Chondrocyte (in vitro differentiated cells): Measurements from ENCODE around the gene YPEL4. TPM values are rescaled to one million over a fixed set of nuclear protein-coding genes. Genes with fewer than 3 reads are reported as not detected.

Experiments
- DNase-seq: peaks from one replicate; pipeline ENCODE4 v3.0.0; 2021; ENCODE audit warnings: mixed read lengths, low spot score
- H3K27ac Mint-ChIP-seq: one replicate; pipeline ENCODE4 v1.8.0; 2021; ENCODE audit warnings: mild to moderate bottlenecking, moderate library complexity, mixed read lengths; ENCODE audit not compliant: unreplicated experiment
- H3K27me3 Mint-ChIP-seq: 2 replicates; pipeline ENCODE4 v1.8.0; 2021; ENCODE audit warnings: low read depth, mixed read lengths
- H3K36me3 Mint-ChIP-seq: 2 replicates; pipeline ENCODE4 v1.8.0; 2021; ENCODE audit warnings: low read depth, mixed read lengths
- H3K4me1 Mint-ChIP-seq: 2 replicates; pipeline ENCODE4 v1.8.0; 2021; ENCODE audit warnings: low read depth, mild to moderate bottlenecking, mixed read lengths
- H3K4me3 Mint-ChIP-seq: one replicate; pipeline ENCODE4 v1.8.0; 2021; ENCODE audit warnings: mild to moderate bottlenecking, moderate library complexity, mixed read lengths; ENCODE audit not compliant: unreplicated experiment
- H3K9me3 Mint-ChIP-seq: 2 replicates; pipeline ENCODE4 v1.8.0; 2021; ENCODE audit warnings: low read depth, mixed read lengths
- CTCF ChIP-seq: fragments of 200-600 bp; sonication (generic); IDR thresholded peaks from 2 replicates; pipeline ENCODE4 v1.5.0; 2021; ENCODE audit warnings: antibody characterized with exemption, mild to moderate bottlenecking, moderate library complexity
- total RNA-seq: library from RNA; stranded (reverse); gene quantifications from 3 replicates; pipeline ENCODE4 v1.2.1, GENCODE V29; 2021

Gene YPEL4
- total RNA-seq, 1 donor from 2014 or later = not detected

- peak; percentile 97 for DNase-seq
- TF ChIP-seq CTCF = no peak
- H3K4me1 Mint-ChIP-seq = peaks cover 24% of the 10 kb centered on the region
- no peaks in the 10 kb centered on the region for H3K27me3 Mint-ChIP-seq
- H3K27ac Mint-ChIP-seq = peak overlapping the region; percentile 100
- no peaks in the 10 kb centered on the region for H3K9me3 Mint-ChIP-seq
- H3K36me3 Mint-ChIP-seq = peaks cover 2% of the 10 kb centered on the region
- H3K4me3 Mint-ChIP-seq = peak overlapping the region; percentile 87
These were observed 17.5 kb upstream of the YPEL4 start for GRCh38 chr11:57667117-57667735.

- Mint-ChIP-seq H3K9me3 (no peaks in the 10 kb centered on the region), H3K27me3 (no peaks in the 10 kb centered on the region), H3K27ac (no peak overlapping the region), H3K4me1 (peaks cover 10% of the 10 kb centered on the region), H3K36me3 (peaks cover 17% of the 10 kb centered on the region), H3K4me3 (no peak overlapping the region)
- DNase-seq = no peak
- TF ChIP-seq CTCF = no peak
These were observed 14.3 kb upstream of the YPEL4 start for GRCh38 chr11:57663975-57664374.

- no peak for DNase-seq
- no peaks in the 10 kb centered on the region for H3K9me3 Mint-ChIP-seq
- peak; percentile 33 for TF ChIP-seq CTCF
- H3K36me3 Mint-ChIP-seq = peaks cover 17% of the 10 kb centered on the region
- no peaks in the 10 kb centered on the region for H3K27me3 Mint-ChIP-seq
- H3K27ac Mint-ChIP-seq = no peak overlapping the region
- no peak overlapping the region for H3K4me3 Mint-ChIP-seq
- H3K4me1 Mint-ChIP-seq = peaks cover 16% of the 10 kb centered on the region
These were observed 13.2 kb upstream of the YPEL4 start for GRCh38 chr11:57662893-57663292.

GRCh38 chr11:57659669-57660068 is 10.0 kb upstream of the YPEL4 start:
- DNase-seq = no peak
- Mint-ChIP-seq H3K4me3 (no peak overlapping the region), H3K9me3 (no peaks in the 10 kb centered on the region), H3K27me3 (no peaks in the 10 kb centered on the region), H3K4me1 (peaks cover 19% of the 10 kb centered on the region), H3K27ac (no peak overlapping the region), H3K36me3 (peaks cover 17% of the 10 kb centered on the region)
- no peak for TF ChIP-seq CTCF

GRCh38 chr11:57658023-57658361 is 8.3 kb upstream of the YPEL4 start:
- Mint-ChIP-seq H3K4me3 (peak overlapping the region; percentile 99), H3K36me3 (peaks cover 17% of the 10 kb centered on the region), H3K27ac (peak overlapping the region; percentile 96), H3K4me1 (peaks cover 19% of the 10 kb centered on the region), H3K27me3 (no peaks in the 10 kb centered on the region), H3K9me3 (no peaks in the 10 kb centered on the region)
- DNase-seq = no peak
- no peak for TF ChIP-seq CTCF
